Measurements from ENCODE around the gene PRDM1. TPM values are rescaled to one million over a fixed set of nuclear protein-coding genes. Genes with fewer than 3 reads are reported as not detected.

The PRDM1 gene
- total RNA-seq, 1 donor from 2014 or later: not detected

DNA sequence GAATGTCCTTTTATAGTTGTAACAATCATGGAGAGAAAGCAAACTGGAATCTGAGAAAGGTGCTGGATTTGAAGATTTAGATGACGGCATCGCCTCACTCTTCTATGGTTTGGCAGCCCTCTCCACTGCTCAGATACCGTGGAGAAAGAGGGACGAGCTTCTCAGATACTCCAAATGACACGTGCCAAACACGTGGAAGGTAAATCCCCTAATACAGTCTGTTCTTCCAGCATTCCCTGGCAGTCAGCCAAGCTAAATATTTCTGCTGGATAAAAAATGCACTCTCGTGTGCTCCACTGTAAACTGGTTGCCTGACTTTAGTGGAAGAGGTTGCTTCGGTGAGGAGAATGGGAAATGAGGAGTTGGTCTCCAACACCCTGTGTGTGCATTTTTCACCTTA, 16.7 kb upstream of the PRDM1 start:
- Mint-ChIP-seq H3K27ac (ENCODE audit: unreplicated experiment) (no peak overlapping the region), H3K4me1 (ENCODE audit: unreplicated experiment) (peaks cover 15% of the 10 kb centered on the region), H3K27me3 (ENCODE audit: unreplicated experiment) (peaks cover 6% of the 10 kb centered on the region), H3K9me3 (ENCODE audit: unreplicated experiment) (no peaks in the 10 kb centered on the region), H3K4me3 (ENCODE audit: unreplicated experiment) (no peak overlapping the region), H3K36me3 (ENCODE audit: unreplicated experiment) (no peaks in the 10 kb centered on the region)
- TF ChIP-seq, protein P1, sequence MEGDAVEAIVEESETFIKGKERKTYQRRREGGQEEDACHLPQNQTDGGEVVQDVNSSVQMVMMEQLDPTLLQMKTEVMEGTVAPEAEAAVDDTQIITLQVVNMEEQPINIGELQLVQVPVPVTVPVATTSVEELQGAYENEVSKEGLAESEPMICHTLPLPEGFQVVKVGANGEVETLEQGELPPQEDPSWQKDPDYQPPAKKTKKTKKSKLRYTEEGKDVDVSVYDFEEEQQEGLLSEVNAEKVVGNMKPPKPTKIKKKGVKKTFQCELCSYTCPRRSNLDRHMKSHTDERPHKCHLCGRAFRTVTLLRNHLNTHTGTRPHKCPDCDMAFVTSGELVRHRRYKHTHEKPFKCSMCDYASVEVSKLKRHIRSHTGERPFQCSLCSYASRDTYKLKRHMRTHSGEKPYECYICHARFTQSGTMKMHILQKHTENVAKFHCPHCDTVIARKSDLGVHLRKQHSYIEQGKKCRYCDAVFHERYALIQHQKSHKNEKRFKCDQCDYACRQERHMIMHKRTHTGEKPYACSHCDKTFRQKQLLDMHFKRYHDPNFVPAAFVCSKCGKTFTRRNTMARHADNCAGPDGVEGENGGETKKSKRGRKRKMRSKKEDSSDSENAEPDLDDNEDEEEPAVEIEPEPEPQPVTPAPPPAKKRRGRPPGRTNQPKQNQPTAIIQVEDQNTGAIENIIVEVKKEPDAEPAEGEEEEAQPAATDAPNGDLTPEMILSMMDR (IDR thresholded peaks at IDR 0.05): no peak
- no peak for DNase-seq (ENCODE audit: extremely low spot score, unreplicated experiment)

DNA sequence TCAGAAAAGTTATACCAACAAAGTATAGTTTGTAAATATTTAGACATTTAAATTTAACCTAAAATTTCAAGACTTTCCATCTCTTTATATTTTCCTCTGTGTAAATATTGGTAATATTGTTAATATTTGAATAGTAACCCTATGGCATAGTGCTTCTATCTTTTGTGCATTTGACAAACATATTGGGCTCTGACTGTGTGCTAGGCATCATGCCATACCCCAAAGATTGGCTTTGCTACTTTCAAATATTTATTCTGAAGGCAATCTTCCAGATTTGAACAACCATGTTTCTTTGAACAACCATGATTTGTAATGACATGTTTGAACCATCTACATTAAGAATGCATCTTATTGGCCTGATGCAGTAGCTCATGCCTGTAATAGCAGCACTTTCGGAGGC, 15.5 kb upstream of the PRDM1 start:
- peaks cover 6% of the 10 kb centered on the region for H3K27me3 Mint-ChIP-seq (ENCODE audit: unreplicated experiment)
- TF ChIP-seq, protein P1 (IDR thresholded peaks at IDR 0.05): no peak

DNA sequence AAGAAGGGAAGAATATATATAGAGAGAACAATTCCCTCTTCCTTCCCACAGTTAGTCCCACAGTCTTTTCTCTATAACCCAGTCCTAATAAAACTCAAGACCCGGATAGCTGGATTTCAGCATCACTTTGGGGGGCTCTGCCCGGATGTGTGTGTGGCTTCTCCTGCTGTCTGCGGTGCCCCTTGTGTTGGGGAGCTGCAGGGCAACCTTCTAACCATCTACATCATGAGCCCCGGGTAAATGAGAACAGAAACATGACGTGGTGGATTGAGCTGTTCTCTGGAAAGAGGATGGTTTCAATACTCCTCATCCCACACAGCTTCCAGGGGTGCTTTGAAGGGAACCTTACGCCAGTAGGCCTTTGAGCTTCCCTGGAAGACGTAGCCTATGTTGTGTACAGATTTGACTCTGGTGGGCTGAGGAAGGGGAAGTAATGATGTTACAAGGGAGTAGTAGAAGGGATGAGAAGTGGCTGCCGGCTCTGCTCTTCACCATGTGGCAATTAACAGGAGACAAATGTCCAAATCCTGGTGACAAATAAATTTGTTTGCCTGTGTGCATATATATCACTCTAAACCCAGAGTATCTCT, 13.5 kb upstream of the PRDM1 start:
- DNase-seq (ENCODE audit: extremely low spot score, unreplicated experiment): no peak
- Mint-ChIP-seq H3K9me3 (ENCODE audit: unreplicated experiment) (no peaks in the 10 kb centered on the region), H3K27me3 (ENCODE audit: unreplicated experiment) (peaks cover 6% of the 10 kb centered on the region), H3K36me3 (ENCODE audit: unreplicated experiment) (no peaks in the 10 kb centered on the region), H3K27ac (ENCODE audit: unreplicated experiment) (no peak overlapping the region), H3K4me1 (ENCODE audit: unreplicated experiment) (peaks cover 11% of the 10 kb centered on the region), H3K4me3 (ENCODE audit: unreplicated experiment) (no peak overlapping the region)
- TF ChIP-seq, protein P1 (IDR thresholded peaks at IDR 0.05): no peak

More for the DNA sequence above, 15.5 kb upstream of the PRDM1 start:
- H3K27ac Mint-ChIP-seq (ENCODE audit: unreplicated experiment): no peak overlapping the region
- peaks cover 15% of the 10 kb centered on the region for H3K4me1 Mint-ChIP-seq (ENCODE audit: unreplicated experiment)
- DNase-seq (ENCODE audit: extremely low spot score, unreplicated experiment): no peak
- H3K9me3 Mint-ChIP-seq (ENCODE audit: unreplicated experiment): no peaks in the 10 kb centered on the region
- H3K4me3 Mint-ChIP-seq (ENCODE audit: unreplicated experiment): no peak overlapping the region
- H3K36me3 Mint-ChIP-seq (ENCODE audit: unreplicated experiment): no peaks in the 10 kb centered on the region

DNA sequence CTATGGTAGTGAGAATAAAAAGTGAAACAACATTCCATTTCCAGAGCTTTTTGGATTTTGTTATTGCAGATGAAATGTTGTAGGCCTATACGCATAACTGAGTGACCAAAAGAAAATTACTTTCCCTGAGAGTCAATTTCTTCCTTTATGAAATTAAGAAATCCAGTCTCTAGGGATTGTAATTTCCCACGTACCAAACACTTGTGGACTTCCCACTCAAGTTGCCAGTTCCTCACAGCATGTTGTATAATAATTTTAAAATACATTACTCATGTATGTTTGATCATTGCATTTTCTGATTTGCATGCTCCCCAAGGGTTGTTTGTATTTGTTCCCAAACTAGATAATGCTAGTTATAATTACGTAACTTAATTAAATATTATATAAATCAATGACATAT, 12.0 kb upstream of the PRDM1 start:
- Mint-ChIP-seq H3K27ac (ENCODE audit: unreplicated experiment) (no peak overlapping the region), H3K4me3 (ENCODE audit: unreplicated experiment) (no peak overlapping the region), H3K27me3 (ENCODE audit: unreplicated experiment) (peaks cover 6% of the 10 kb centered on the region), H3K4me1 (ENCODE audit: unreplicated experiment) (peaks cover 11% of the 10 kb centered on the region), H3K9me3 (ENCODE audit: unreplicated experiment) (no peaks in the 10 kb centered on the region), H3K36me3 (ENCODE audit: unreplicated experiment) (no peaks in the 10 kb centered on the region)
- TF ChIP-seq, protein P1 (IDR thresholded peaks at IDR 0.05): no peak
- DNase-seq (ENCODE audit: extremely low spot score, unreplicated experiment): no peak

DNA sequence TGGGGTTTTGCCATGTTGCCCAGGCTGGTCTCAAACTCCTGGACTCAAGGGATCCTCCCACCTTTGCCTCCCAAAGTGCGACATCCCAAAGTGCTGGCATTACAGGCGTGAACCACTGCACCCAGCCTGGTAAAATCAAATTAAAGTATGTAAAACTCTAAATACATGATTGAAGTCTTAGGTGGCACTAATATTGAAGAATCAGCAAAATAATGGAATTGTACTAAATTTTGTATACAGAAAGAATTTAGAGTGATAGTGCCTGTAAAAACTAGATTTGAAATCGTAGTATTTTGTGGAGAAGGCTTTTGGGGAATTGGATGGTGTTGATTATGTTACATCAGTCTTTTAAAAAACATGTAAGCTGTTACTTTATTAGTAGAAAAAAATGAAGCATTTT, 10.0 kb upstream of the PRDM1 start:
- no peaks in the 10 kb centered on the region for H3K27me3 Mint-ChIP-seq (ENCODE audit: unreplicated experiment)
- H3K9me3 Mint-ChIP-seq (ENCODE audit: unreplicated experiment): no peaks in the 10 kb centered on the region
- no peak for DNase-seq (ENCODE audit: extremely low spot score, unreplicated experiment)
- H3K27ac Mint-ChIP-seq (ENCODE audit: unreplicated experiment): no peak overlapping the region
- H3K4me1 Mint-ChIP-seq (ENCODE audit: unreplicated experiment): no peaks in the 10 kb centered on the region
- no peak overlapping the region for H3K4me3 Mint-ChIP-seq (ENCODE audit: unreplicated experiment)
- TF ChIP-seq, protein P1 (IDR thresholded peaks at IDR 0.05): no peak
- H3K36me3 Mint-ChIP-seq (ENCODE audit: unreplicated experiment): no peaks in the 10 kb centered on the region

Data from osteocyte (in vitro differentiated cells).